Suprapubic skin (tissue), 4 donors: ENCODE results near the gene CLC. TPM values are rescaled to one million over a fixed set of nuclear protein-coding genes. Genes with fewer than 3 reads are reported as not detected.
"Not testable (repeated sequence)": the region's sequence is repeated elsewhere in the genome, so short reads cannot be mapped to it uniquely, and the experiment has no call there.

Source experiments
- DNase-seq, 2 donors: peaks; one replicate each; pipeline ENCODE4 v3.0.0-alpha.2; 2019; ENCODE audit warnings: low spot score in 2 of 2
- H3K27ac ChIP-seq: fragments of 200-600 bp; sonication (generic); one replicate; pipeline ENCODE4 v1.5.1; 2019
- H3K27me3 ChIP-seq: fragments of 200-600 bp; sonication (generic); one replicate; pipeline ENCODE4 v1.5.1; 2019
- H3K36me3 ChIP-seq: fragments of 200-600 bp; sonication (generic); one replicate; pipeline ENCODE4 v1.5.1; 2019
- H3K4me1 ChIP-seq: fragments of 200-600 bp; sonication (generic); one replicate; pipeline ENCODE4 v1.5.1; 2019
- H3K4me3 ChIP-seq: fragments of 200-600 bp; sonication (generic); one replicate; pipeline ENCODE4 v1.5.1; 2019; ENCODE audit warnings: mild to moderate bottlenecking
- H3K9me3 ChIP-seq: fragments of 200-600 bp; sonication (generic); one replicate; pipeline ENCODE4 v1.5.1; 2019
- CTCF ChIP-seq, 2 donors: fragments of 200-600 bp in 1 of 2; fragments of 450-650 bp in 1 of 2; sonication (generic) in 1 of 2; IDR thresholded peaks; one replicate each; pipeline ENCODE4 v1.5.1; 2016 to 2019; ENCODE audit warnings: antibody characterized with exemption in 2 of 2, mild to moderate bottlenecking in 1 of 2, moderate library complexity in 1 of 2
- EP300 ChIP-seq: sonication (generic); formaldehyde crosslinking; IDR thresholded peaks from one replicate; pipeline ENCODE4 v1.6.1; 2017; ENCODE audit warnings: antibody characterized with exemption
- POLR2A ChIP-seq, 2 donors: fragments of 450-650 bp; IDR thresholded peaks; one replicate each; pipeline ENCODE4 v1.6.1; 2017; ENCODE audit warnings: antibody characterized with exemption in 2 of 2, mild to moderate bottlenecking in 2 of 2, moderate library complexity in 2 of 2
- POLR2AphosphoS5 ChIP-seq, 3 donors: sonication (generic); formaldehyde crosslinking; IDR thresholded peaks; one replicate each; pipeline ENCODE4 v1.6.1; 2017; ENCODE audit warnings: antibody characterized with exemption in 3 of 3
- WGBS: methylation state at CpG from one replicate; pipeline ENCODE4 v1.1.5; 2018; 5-methylcytosine and 5-hydroxymethylcytosine counted together
- total RNA-seq, 4 donors: library from RNA; depleted of rRNA; stranded (reverse); fragments of >200 nt; gene quantifications; one replicate each; pipeline ENCODE4 v1.1.0, GENCODE V29; 2016

Gene CLC
- total RNA-seq, 4 donors from 2014 or later, result not detected

DNA sequence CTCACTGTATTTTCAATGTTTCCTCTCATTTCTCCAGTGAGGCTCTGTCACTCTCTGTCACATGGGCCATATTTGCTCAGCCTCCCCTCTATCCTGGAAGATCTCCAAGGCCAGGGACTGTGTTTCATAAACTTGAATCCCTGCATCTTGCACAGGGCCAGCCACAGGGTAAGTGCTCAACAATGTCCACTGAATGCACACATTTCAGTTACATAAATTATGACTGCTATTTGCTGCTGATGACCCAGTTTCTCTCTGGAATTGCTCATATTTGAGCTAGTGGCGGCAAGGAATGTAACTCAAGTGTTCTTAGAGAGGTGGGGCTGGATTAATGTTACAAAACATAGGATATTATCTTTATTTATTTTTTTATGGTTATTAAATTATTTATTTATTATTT is 6.1 kb downstream of the CLC start:
- no peak for DNase-seq
- Histone ChIP-seq H3K27ac (no peak overlapping the region), H3K4me3 (no peak overlapping the region), H3K4me1 (no peaks in the 10 kb centered on the region), H3K27me3 (peaks cover 13% of the 10 kb centered on the region), H3K36me3 (no peaks in the 10 kb centered on the region), H3K9me3 (no peaks in the 10 kb centered on the region)
- no peak for TF ChIP-seq CTCF (IDR thresholded peaks at IDR 0.05)
- no peak for TF ChIP-seq EP300
- no peak for TF ChIP-seq POLR2AphosphoS5 (IDR thresholded peaks at IDR 0.05)
- no peak for TF ChIP-seq POLR2A (IDR thresholded peaks at IDR 0.05)
- 50% methylated on average over 1 of the region's 1 CpG for WGBS

DNA sequence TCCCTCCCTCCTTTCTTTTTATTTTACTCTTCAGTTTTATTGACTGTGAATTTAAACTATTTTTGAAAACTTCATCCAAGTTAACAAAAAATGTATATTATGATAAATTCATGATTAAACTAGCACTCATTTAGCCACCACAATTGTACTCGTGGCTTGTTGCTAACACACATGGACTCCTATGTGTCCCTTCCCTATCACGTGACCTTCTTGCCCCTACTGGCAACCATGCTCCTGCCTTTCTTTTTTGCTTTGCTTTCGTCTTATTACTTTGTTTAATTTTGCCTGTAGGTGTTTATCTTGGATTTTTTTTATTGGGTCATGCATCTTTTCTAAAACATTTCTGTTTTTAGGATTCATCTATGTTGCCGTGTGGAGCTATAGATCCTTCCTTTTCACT is 8.2 kb downstream of the CLC start:
- DNase-seq, result no peak
- no peaks in the 10 kb centered on the region for H3K36me3 ChIP-seq
- H3K27ac ChIP-seq, result no peak overlapping the region
- peaks cover 13% of the 10 kb centered on the region for H3K27me3 ChIP-seq
- no peaks in the 10 kb centered on the region for H3K9me3 ChIP-seq
- no peak overlapping the region for H3K4me3 ChIP-seq
- TF ChIP-seq CTCF (IDR thresholded peaks at IDR 0.05) (no peak), POLR2A (IDR thresholded peaks at IDR 0.05) (no peak), POLR2AphosphoS5 (IDR thresholded peaks at IDR 0.05) (no peak), EP300 (no peak)
- WGBS, result 70% methylated on average over 4 of the region's 4 CpGs
- no peaks in the 10 kb centered on the region for H3K4me1 ChIP-seq

- no peak for DNase-seq
These were observed 9.8 kb downstream of the CLC start for GRCh38 chr19:39728040-39728439.

DNA sequence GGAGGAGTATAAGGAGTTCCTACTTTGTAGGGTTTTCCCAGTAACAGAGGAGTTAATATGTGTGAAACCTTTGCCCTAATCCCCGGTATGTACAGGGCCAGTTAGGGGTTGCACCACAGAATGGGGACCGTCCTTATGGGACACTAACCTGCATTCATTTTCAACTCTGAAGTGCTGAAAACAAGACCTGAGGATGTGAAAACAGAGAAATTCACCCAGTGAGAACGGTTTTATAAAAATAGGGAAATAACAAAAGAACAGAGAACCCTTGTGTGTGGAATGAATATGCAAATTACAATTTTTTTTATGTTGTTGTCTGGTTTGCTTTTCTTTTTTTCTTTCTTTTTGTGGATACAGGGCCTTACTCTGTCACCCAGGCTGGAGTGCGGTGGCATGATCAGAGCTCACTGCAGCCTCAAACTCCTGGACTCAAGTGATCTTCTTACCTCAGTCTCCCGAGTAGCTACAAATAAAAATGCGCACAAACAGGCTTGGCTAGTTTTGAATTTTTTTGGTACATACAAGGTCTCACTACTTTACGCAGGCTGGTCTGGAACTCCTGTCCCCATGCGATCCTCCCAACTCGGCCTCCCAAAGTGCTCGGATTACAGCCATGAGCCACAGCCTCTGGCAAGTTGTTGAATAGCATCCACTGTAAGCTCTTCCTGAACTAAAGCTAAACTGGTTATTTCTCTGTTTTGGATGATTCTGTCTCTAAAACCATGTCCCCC is 10.6 kb downstream of the CLC start:
- no peak overlapping the region for H3K4me3 ChIP-seq
- peaks cover 10% of the 10 kb centered on the region for H3K27me3 ChIP-seq
- H3K27ac ChIP-seq, result no peak overlapping the region
- H3K4me1 ChIP-seq, result no peaks in the 10 kb centered on the region
- 81% methylated on average over 10 of the region's 10 CpGs for WGBS
- no peak for DNase-seq
- H3K9me3 ChIP-seq, result no peaks in the 10 kb centered on the region
- H3K36me3 ChIP-seq, result no peaks in the 10 kb centered on the region
- TF ChIP-seq CTCF (IDR thresholded peaks at IDR 0.05) (no peak), POLR2A (IDR thresholded peaks at IDR 0.05) (no peak), POLR2AphosphoS5 (IDR thresholded peaks at IDR 0.05) (no peak), EP300 (no peak)

More at GRCh38 chr19:39728040-39728439, 9.8 kb downstream of the CLC start:
- no peaks in the 10 kb centered on the region for H3K36me3 ChIP-seq
- 80% methylated on average over 1 of the region's 6 CpGs for WGBS
- TF ChIP-seq POLR2A (IDR thresholded peaks at IDR 0.05), result no peak
- no peak for TF ChIP-seq CTCF (IDR thresholded peaks at IDR 0.05)
- TF ChIP-seq EP300, result no peak
- no peak for TF ChIP-seq POLR2AphosphoS5 (IDR thresholded peaks at IDR 0.05)
- H3K4me1 ChIP-seq, result no peaks in the 10 kb centered on the region
- no peak overlapping the region for H3K4me3 ChIP-seq
- H3K9me3 ChIP-seq, result no peaks in the 10 kb centered on the region
- peaks cover 10% of the 10 kb centered on the region for H3K27me3 ChIP-seq
- no peak overlapping the region for H3K27ac ChIP-seq

- Histone ChIP-seq H3K4me1 (no peaks in the 10 kb centered on the region), H3K27me3 (peaks cover 10% of the 10 kb centered on the region), H3K27ac (no peak overlapping the region), H3K36me3 (no peaks in the 10 kb centered on the region), H3K9me3 (no peaks in the 10 kb centered on the region), H3K4me3 (no peak overlapping the region)
- DNase-seq, result no peak
- no peak for TF ChIP-seq POLR2A (IDR thresholded peaks at IDR 0.05)
- TF ChIP-seq POLR2AphosphoS5 (IDR thresholded peaks at IDR 0.05), result no peak
- TF ChIP-seq CTCF (IDR thresholded peaks at IDR 0.05), result no peak
These were observed 11.8 kb downstream of the CLC start for GRCh38 chr19:39725995-39726394.

- not testable (repeated sequence) for H3K36me3 ChIP-seq, H3K9me3 ChIP-seq, DNase-seq, H3K4me3 ChIP-seq, H3K27me3 ChIP-seq, H3K27ac ChIP-seq, H3K4me1 ChIP-seq
- 86% methylated on average over 3 of the region's 3 CpGs for WGBS
These were observed 17.7 kb downstream of the CLC start for GRCh38 chr19:39720144-39720543.
